Measurements from ENCODE around the gene CAMK1D. TPM values are rescaled to one million over a fixed set of nuclear protein-coding genes. Genes with fewer than 3 reads are reported as not detected.

Gene CAMK1D
- total and polyA plus RNA-seq, 10 of the 15 experiments (the other 5 are each of a cell fraction or from before 2014, with no cell fraction given), result 2.1 to 35.5 (median 14.7) TPM

- TF ChIP-seq CUX1 (IDR thresholded peaks at IDR 0.05; ENCODE audit: insufficient replicate concordance, low read depth, low read length) (no peak), SUZ12 (IDR thresholded peaks at IDR 0.05; ENCODE audit: unreplicated experiment) (no peak), NFYB (IDR thresholded peaks at IDR 0.05; ENCODE audit: insufficient read depth, low read depth, low read length) (no peak), TBL1XR1 (IDR thresholded peaks at IDR 0.05; ENCODE audit: low read depth, low read length) (no peak), E2F4 (IDR thresholded peaks at IDR 0.05; ENCODE audit: low read depth, low read length) (no peak), WRNIP1 (IDR thresholded peaks at IDR 0.05; ENCODE audit: borderline replicate concordance, low read depth, low read length) (no peak)
Measured at GRCh38 chr10:12667052-12667451, 317.7 kb downstream of the CAMK1D start (continued).

Measured in GM12878 (cell line).